HG03469 (cell line): ENCODE data around the gene ARSD.
"Not testable (repeated sequence)": the region's sequence is repeated elsewhere in the genome, so short reads cannot be mapped to it uniquely, and the experiment has no call there.

Experiments
- ATAC-seq: cut with Tn5 transposase; IDR thresholded peaks from one replicate; pipeline ENCODE4 v1.9.1; 2021; ENCODE audit warnings: mild to moderate bottlenecking, moderate library complexity, moderate number of reproducible peaks; ENCODE audit not compliant: unreplicated experiment

The ARSD gene

DNA sequence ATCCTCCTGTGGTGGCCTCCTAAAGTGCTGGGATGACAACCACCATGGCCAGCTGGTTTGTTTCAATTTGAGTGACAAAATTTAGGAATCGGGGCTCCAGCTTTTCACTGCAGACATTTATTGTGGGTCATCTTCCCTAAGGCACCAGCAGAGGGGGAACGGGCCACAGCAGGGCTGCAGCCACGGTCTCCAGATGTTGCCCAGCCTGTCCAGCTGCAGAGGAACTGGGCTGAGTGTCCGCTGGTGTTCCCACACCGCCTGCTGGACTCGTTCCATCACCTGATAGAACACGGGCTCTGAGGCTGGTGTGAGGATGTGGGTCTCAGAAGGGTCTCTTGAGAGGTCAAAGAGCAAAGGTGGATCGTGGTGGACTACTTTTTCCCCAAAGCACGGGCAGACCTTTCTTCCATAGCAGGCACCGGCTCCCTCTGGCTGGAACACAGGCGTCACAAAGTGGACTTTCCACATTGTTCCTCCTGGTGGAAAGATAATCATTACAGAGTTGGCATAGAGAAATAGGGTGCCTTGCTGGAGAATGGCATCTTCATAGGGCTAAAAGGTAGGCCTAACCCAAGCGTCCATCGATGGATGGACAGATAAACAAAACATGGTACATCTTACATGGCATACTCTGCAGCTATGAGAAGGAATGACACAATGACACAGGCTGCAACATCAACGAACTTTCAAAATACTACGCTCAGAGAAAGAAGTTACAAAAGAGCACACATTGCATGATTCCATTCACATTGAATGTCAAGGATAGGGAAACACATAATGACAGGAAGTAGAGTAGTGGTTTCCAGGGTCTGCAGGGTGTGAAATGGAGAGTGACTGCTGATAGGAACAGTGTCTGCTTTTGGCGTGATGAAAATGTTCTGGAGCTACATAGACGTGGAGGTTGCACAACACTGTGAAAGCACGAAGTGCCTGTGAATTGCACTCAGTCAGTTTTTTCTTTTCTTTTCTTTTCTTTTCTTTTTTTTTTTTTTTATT is 5.9 kb upstream of the ARSD start:
- ATAC-seq = no peak

DNA sequence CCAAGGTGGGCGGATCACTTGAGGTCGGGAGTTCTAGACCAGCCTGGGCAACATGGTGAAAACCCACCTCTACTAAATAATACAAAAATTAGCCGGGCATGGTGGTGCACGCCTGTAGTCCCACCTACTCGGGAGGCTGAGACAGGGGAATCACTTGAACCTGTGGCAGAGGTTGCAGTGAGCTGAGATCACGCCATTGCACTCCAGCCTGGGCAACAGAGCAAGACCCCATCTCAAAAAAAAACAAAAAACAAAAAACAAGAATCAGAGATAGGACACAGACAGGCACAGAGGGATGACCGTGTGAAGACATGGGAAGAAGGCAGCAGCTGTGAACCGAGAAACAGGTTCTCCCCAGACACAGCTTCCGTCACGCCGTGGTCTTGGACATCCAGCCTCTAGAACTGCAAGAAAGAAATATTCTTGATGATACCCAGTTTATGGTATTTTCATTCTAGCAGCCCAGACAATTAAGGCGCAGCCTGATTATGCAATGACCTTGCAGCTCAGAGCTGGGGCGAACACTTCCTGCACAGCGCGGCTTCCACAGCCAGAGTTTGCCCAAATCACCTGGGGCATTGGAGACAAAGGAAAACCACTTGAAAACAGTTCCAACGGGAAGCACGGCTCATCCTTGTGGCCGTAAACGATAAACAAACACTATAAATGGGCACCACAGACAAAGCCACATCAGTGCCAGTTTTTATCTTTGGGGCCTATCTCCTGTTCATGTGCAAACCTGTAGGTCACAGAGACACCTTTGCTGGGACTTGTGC is 4.2 kb upstream of the ARSD start:
- no peak for ATAC-seq

DNA sequence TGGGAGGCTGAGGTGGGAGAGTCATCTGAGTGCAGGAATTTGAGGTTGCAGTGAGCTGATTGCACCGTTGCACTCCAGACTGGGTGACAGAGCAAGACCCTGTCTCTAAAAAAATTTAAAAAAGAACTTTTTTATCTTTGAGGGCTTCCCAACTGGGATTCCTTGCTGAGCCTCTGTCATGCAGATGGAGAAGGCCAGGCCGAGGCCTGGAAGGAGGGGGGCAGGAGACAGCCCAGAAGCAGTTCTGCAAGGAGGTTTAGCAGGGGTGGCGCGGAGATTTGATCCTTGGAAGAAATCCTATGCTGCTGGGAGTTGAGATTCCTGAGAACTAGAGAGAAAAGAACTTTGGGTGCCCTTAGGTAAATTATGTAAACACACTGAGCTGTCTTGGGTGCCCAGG is 2.5 kb upstream of the ARSD start:
- no peak for ATAC-seq

DNA sequence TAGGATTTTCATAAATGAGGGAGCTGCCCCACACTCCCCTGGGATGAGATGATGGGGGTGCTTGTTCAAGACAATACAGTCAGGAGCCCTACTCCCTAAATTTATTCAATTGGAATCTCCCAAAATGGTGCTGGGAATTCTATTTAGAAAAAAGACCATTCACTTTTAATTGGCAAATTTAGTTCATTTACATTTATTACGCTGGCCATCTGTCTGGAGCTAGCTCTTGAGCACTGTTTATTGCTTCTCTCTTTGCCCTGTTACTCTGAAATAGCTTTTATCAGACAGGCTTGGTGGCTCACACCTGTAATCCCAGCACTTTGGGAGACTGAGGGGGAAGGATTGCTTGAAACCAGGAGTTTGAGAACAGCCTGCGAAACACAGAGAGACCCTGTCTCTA is 2.0 kb upstream of the ARSD start:
- no peak for ATAC-seq

DNA sequence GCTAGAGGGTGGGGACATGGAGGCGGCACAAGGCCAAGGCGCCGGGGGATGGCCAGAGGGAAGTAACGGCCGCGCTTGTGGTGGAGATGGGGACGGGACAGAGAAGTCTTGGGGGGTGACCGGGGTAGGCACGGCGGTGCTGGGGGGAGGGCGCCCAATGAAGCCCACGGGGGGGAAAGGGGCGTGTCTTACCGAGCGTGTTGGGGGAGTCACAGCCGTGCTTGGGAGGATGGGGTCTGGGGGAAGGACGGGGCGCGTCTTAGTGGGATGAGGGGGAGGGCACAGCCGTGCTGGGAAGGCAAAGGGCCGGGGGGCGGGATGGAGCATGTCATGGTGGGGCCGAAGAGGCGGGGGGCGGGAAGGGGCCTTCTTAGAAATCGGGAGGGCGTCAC is 952 bp downstream of the ARSD start:
- no peak for ATAC-seq

DNA sequence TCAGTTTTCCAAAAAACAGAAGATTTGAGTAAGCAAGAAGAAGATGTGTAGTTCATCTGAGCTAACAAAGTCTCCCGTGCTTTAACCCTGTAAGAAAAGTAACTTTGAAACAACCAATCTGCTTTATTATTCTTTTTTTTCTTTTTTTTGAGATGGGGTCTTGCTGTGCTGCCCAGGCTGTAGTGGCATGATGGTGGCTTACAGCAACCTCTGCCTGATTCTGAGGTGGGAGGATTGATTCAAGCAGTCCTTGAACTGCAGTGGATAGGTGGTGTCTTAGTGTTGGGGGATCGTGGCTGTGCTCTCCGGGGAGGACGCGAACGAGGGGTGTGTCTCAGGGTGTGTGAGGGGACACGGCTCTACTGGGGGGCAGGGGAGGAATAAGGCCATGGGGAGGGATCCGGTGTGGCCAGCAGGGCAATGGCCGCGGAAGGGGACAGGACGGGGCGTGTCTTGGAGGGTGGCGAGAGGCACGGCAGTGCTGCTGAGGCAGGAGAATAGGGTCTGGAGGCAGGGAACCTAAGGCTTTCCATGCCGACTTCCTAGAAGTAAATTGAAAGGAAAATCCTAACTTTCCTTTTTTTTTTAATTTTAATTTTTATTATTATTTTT is 2.4 kb downstream of the ARSD start:
- ATAC-seq = no peak

DNA sequence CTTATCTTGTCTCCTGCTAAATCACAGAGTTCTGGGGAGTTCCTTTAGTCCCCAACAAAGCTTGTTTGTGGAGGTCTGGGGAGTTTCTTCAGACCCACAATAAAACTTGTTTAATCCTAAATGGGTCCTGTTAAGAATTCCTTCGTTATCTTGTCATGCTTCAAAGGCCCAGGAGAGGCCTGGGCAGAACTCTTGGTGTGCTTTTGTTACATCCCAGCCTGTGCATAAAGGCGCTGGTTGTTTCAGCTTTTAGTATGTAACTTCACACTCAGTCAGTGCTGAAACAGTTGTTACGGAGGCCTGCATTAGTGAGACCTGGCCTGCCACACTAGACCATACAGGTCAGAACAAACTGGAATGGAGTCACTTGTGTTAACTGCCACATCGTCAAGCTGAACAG is 2.9 kb downstream of the ARSD start:
- ATAC-seq = not testable (repeated sequence)

DNA sequence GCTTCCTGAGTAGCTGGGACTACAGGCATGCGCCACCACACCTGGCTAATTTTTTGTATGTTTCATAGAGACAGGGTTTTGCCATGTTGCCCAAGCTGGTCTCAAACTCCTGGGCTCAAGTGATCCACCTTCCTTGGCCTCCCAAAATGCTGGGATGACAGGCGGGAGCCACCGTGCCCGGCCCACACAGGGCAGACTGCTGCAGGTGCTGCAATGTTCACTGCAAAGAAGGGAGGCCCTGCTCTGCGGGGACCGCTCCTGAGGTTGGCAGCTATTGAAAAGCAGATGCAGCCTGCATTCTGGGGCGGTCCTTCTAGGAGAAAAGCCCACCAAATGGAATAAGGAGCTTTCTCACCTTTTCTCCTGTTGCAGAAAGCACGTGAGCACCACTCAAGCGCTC is 5.0 kb downstream of the ARSD start:
- ATAC-seq = no peak

DNA sequence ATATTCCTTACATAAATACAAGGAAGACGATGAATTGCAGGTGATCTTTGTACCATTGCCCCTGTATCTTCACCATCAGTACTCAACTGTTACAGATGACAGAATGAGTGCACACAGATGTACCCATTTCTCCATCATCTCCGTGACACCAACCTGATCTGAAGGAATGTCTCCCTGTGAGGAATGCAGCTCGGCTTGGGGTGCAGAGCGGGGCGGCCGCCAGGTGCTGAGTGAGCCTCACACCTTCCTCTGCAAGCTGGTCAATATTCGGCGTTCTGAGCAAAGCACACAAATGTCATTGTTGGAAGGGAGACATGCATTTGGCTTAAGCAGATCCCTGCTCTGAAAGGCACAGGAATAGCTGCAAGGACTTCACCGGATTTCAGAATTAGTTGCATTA is 7.4 kb downstream of the ARSD start:
- ATAC-seq = no peak

DNA sequence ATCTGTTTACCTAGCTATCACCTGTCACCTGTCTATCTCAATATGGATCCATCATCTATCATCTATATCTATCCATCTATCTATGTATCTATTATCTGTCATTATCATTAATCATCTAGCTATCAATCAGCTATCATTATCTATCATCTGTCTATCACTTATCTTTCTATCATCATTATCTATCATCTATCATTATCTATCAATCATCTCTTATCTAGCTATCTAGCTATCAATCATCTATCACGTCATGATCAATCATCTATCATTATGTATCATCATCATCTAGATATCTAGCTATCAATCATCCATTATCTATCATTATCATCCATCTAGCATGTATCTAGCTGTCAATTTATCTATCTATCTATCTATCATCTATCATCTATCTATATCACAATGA is 7.9 kb downstream of the ARSD start:
- no peak for ATAC-seq

DNA sequence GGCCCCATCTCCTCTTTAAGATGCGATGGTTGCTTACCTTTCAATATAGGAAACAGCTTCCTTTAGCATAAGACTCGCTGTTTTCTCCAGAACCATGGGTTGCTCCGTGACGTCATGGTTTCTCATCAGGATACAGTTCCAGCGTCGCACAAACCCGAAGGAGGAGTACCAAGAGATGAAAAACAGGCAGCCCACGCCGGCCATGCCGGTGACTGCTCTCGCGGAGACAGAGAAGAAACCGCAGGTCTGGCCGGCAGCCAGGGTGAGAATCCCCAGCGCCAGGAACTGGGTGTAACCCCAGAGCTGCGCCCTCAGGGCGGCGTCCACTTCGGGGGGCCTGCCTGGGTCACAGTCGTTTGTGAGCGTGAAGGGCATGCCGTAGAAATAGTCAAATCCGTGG is 11.4 kb downstream of the ARSD start:
- ATAC-seq = no peak

DNA sequence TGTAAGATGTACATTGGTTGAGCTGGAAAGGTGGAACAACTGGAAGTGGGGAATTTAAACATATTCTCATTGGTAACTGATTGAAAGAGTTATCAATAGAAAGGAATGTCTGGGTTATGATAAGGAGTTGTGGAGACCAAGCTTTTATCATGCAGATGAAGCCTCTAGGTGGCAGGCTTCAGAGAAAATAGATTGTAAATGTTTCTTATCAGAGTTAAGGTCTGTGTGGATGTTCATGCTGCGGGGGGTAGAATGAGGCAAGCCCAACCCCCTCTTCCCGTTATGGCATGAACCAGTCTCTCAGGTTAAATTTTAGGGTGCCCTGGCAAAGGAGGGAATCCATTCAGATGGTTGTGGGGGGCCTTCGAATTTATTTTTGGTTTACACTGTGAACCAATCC is 16.0 kb downstream of the ARSD start:
- ATAC-seq = no peak

DNA sequence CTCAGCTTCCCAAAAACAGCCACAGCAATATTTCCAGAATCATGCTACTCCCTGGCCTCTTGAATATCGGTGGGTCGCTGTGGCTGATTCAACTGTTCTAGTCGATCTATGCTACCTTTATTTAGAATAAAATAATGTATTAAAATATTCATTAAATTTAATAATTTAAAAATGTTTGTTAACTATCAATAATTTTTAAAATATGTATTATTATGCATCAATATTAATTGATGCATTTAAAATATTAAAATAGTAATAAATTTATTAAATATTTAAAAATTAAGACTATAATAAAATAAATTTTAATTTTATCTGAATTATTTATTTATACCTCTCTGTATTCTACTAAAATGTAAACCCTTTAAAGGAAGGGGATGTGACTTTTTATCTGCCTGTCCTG is 19.0 kb downstream of the ARSD start:
- ATAC-seq = no peak

DNA sequence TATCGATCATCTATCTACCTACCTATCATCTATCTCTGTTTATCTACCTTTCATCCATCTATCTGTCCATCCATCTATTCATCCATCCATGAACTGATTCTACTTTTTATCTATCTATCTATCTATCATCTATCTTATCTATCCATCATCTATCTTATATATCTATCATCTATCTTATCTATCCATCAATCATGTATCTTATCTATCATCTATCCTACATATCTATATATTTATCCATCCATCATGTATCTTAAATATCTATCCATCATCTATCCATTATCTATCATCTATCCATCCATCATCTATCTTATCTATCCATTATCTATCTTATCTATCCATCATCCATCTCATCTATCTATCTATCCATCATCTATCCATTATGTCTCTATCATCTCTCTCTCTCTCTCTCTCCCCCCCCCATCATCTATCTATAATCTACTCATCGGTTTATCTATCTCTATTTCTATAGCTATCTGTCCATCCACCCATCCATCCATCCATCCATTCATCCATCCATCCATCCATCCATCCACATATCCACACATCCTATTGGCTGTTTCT is 20.9 kb downstream of the ARSD start:
- ATAC-seq = no peak

DNA sequence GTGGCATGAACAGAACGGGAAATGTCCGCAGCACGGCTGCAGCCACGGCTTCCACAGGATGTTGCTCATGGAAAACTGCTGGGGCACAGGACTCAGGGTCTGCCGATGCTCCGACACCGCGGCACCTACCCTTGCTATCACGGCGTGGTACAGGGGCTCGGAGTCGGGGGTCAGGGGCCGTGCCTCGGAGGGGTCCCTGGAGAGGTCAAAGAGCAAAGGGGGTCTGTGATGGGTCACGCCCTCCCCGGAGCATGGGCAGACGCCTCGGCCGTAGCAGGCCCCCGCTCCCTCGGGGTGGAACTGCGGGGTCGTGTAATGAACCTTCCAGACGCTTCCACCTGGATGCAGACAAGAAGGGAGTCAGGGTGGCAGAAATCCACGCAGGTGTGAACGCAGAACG is 21.8 kb downstream of the ARSD start:
- no peak for ATAC-seq

DNA sequence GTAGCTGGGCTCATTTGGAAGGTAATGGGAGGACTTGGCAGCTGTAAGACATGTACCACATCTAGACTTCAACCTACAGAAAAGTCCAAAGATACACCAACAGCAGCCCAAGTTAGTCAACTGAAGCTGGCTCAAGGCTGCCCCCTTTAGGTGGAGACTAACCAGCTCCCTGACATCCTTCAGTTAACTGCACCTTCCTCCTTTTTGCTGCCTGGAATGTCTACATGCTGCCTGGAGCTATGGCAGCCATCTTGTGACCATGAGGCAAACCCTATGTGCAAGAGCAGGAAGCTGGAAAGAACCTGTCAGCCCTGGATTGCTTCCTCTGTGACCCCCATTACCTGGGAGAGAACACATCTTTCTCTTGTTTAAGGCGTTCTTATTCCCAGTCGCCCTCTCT is 25.8 kb downstream of the ARSD start:
- ATAC-seq = no peak

DNA sequence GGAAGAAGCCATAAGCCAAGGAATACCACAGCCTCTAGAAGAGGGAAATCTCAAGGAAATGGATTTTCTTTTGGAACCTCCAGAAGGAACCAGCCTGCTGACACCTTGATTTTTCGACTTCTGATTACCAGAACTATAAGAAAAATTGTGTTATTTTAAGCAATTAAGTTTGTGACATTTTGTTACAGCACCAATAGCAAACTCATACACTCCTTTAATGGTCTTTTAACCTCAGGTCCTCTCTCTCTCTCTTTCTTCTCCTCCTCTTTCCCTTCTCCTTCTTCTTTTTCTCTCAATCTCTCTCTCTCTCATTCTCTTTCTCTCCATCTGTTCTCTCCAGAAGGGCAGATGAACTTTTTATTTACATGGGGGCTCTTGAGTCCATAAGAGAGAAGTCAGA is 26.3 kb downstream of the ARSD start:
- no peak for ATAC-seq

DNA sequence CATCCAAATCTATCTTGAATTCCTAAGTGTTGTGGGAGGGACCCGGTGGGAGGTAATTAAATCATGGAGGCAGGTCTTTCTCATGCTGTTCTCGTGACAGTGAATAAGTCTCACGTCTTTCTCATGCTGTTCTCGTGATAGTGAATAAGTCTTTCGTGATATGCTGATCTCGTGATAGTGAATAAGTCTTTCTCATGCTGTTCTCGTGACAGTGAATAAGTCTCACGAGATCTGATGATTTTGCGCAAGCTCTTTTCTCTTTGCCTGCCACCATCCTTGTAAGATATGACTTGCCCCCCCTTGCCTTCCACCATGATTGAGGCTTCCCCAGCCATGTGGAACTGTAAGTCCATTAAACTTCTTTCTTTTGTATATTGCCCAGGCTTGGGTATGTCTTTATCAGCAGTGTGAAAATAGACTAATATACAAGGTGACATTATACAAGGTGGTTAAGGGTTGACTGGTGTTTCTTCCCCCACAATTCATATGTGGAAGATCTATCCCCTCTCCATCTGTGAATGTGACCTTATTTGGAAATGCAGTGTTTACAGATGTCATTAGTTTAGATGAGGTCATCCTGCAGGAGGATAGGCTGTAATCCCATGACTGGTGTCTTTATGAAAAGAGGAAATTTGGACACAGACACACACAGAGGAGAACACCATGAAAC is 27.6 kb downstream of the ARSD start:
- ATAC-seq = no peak

DNA sequence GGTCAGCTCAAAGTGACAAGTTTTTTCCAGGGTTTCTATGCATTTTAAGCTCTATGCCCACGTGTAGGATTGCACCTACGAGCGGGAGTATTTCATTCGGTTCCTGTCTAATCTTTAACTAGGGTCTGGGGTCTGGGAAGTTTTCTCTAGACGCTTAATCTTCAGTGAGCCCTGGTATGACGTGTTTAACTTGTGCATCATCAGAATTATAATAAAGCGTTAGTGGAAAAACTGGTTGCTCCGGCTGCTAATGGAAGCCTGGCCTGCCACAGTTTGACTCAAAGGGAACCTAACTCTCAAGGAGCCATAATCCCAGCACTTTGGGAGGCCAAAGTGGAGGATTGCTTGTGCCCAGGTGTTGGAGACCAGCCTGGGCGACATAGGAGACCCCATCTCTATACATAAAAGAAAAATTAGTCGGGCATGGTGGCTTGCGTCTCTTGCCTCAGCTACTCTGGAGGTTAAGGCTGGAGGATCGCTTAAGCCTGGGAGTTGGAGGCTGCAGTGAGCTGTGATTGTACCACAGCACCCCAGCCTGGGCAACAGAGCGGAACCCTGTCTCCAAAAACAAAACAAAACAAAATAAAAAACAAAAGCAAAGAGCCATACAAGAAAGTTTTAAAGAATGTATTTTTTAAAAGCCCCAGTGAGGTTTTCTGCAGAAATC is 30.2 kb downstream of the ARSD start:
- ATAC-seq = no peak
